Endothelial cell of umbilical vein (primary cell): Measurements from ENCODE around the gene DIP2A. TPM values are rescaled to one million over a fixed set of nuclear protein-coding genes. Genes with fewer than 3 reads are reported as not detected.

Experiments
- BruUV-seq: library from RNA; stranded (reverse); fragments of 400-500 nt; replicated peaks from 2 replicates; lab custom pipeline; 2021; lab: Mats Ljungman, UMichigan
- CTCF ChIA-PET: fragments of 300-600, 350-600 bp; sonication (Branson Sonifier 250); formaldehyde crosslinking; loops from one replicate; lab custom pipeline; 2021; ENCODE audit warnings: antibody characterized with exemption, inconsistent platforms; lab: Charles Lee
- POLR2A ChIA-PET: fragments of 300-600, 350-600 bp; sonication (Branson Sonifier 250); formaldehyde crosslinking; loops from one replicate; lab custom pipeline; 2021; ENCODE audit warnings: antibody characterized with exemption, inconsistent platforms; lab: Charles Lee
- DNase-seq: peaks from one replicate; pipeline ENCODE4 v3.0.0-alpha.2; 2011; ENCODE audit warnings: low read depth, low spot score
- FAIRE-seq: peaks from 2 replicates; lab custom pipeline; 2011; peaks lifted over from hg19 to GRCh38; lab: Jason Lieb, UNC
- H2AFZ ChIP-seq: 2 replicates; pipeline ENCODE4 v1.6.0; 2012; ENCODE audit warnings: low read depth, low read length, control low read depth, inconsistent platforms
- H3K27ac ChIP-seq: 2 replicates; pipeline ENCODE4 v1.5.1; 2011; ENCODE audit warnings: low read depth, mild to moderate bottlenecking, control low read depth, low read length, moderate library complexity; ENCODE audit not compliant: insufficient read depth
- H3K27me3 ChIP-seq, 2 experiments: 2 replicates each; pipeline versions ENCODE4 v1.6.0 to v1.6.1; 2011; ENCODE audit warnings: low read length in 2 of 2, mixed read lengths in 1 of 2; ENCODE audit not compliant: control insufficient read depth in 2 of 2, insufficient read depth in 2 of 2
- H3K36me3 ChIP-seq, 2 experiments: 2 replicates in 1 of 2; 3 replicates in 1 of 2; pipeline ENCODE4 v1.5.1; 2011; ENCODE audit warnings: low read length in 2 of 2, mild to moderate bottlenecking in 1 of 2, moderate library complexity in 1 of 2; ENCODE audit not compliant: control insufficient read depth in 2 of 2, insufficient read depth in 2 of 2; ENCODE audit errors: extremely low read depth in 1 of 2
- H3K4me1 ChIP-seq: 3 replicates; pipeline ENCODE4 v1.5.1; 2011; ENCODE audit warnings: mild to moderate bottlenecking, low read length; ENCODE audit not compliant: control insufficient read depth, insufficient read depth; ENCODE audit errors: extremely low read depth
- H3K4me2 ChIP-seq: 2 replicates; pipeline ENCODE4 v1.6.1; 2011; ENCODE audit warnings: low read length, control low read depth, mixed read lengths; ENCODE audit not compliant: insufficient read depth
- H3K4me3 ChIP-seq, 3 experiments: fragments of 200-600 bp in 1 of 3; sonication (generic), shearing (Covaris generic) in 1 of 3; replicated peaks in 1 of 3; 2 replicates each; pipeline ENCODE4 v1.5.1; 2011 to 2016; ENCODE audit warnings: control low read depth in 3 of 3, low read length in 3 of 3, mild to moderate bottlenecking in 2 of 3, inconsistent platforms in 1 of 3, low read depth in 1 of 3, moderate library complexity in 1 of 3; ENCODE audit not compliant: insufficient read depth in 1 of 3
- H3K79me2 ChIP-seq: 2 replicates; pipeline ENCODE4 v1.6.0; 2012; ENCODE audit warnings: low read length, inconsistent platforms; ENCODE audit not compliant: control insufficient read depth, insufficient read depth
- H3K9ac ChIP-seq: replicated peaks from 2 replicates; pipeline ENCODE3; 2011; ENCODE audit warnings: low read length, control low read depth; ENCODE audit not compliant: insufficient read depth; ENCODE audit errors: extremely low read depth
- H3K9me1 ChIP-seq: replicated peaks from 3 replicates; pipeline ENCODE4 v1.6.0; 2011; ENCODE audit warnings: mild to moderate bottlenecking, low read length; ENCODE audit not compliant: control insufficient read depth, insufficient read depth; ENCODE audit errors: extremely low read depth
- H3K9me3 ChIP-seq: replicated peaks from 2 replicates; pipeline ENCODE4 v1.5.1; 2012; ENCODE audit warnings: low read length, inconsistent platforms; ENCODE audit not compliant: control insufficient read depth, insufficient read depth
- H4K20me1 ChIP-seq: replicated peaks from 2 replicates; pipeline ENCODE3; 2011; ENCODE audit warnings: mild to moderate bottlenecking, low read length; ENCODE audit not compliant: control insufficient read depth, insufficient read depth; ENCODE audit errors: extremely low read depth
- CTCF ChIP-seq, 2 donors: IDR thresholded peaks; 1 replicate in 1 of 2; 2 replicates in 1 of 2; pipeline ENCODE4 v1.5.1; 2011; ENCODE audit warnings: low read length in 2 of 2, mild to moderate bottlenecking in 2 of 2, moderate library complexity in 2 of 2, control low read depth in 1 of 2, inconsistent platforms in 1 of 2, low read depth in 1 of 2; ENCODE audit not compliant: insufficient read depth in 1 of 2; ENCODE audit errors: extremely low read depth in 1 of 2
- EZH2 ChIP-seq: IDR thresholded peaks from 2 replicates; pipeline ENCODE4 v1.6.1; 2012; ENCODE audit warnings: borderline replicate concordance, low read depth, mild to moderate bottlenecking, moderate library complexity, low read length, inconsistent platforms; ENCODE audit not compliant: severe bottlenecking
- FOS ChIP-seq: IDR thresholded peaks from 2 replicates; pipeline ENCODE4 v1.6.1; 2011; ENCODE audit warnings: mild to moderate bottlenecking, low read length, moderate library complexity, borderline replicate concordance; ENCODE audit not compliant: insufficient read depth
- GATA2 ChIP-seq: IDR thresholded peaks from 2 replicates; pipeline ENCODE4 v1.7.0; 2011; ENCODE audit warnings: low read depth, mild to moderate bottlenecking, moderate library complexity, mixed read lengths, low read length; ENCODE audit not compliant: insufficient read length, insufficient read depth
- JUN ChIP-seq: IDR thresholded peaks from 2 replicates; pipeline ENCODE4 v1.6.1; 2011; ENCODE audit warnings: borderline replicate concordance, low read depth; ENCODE audit not compliant: insufficient read length, insufficient read depth
- MYC ChIP-seq: IDR thresholded peaks from one replicate; pipeline ENCODE4 v1.6.1; 2011; ENCODE audit warnings: mild to moderate bottlenecking, low read depth, low read length
- POLR2A ChIP-seq: IDR thresholded peaks from 2 replicates; pipeline ENCODE4 v1.6.1; 2012; ENCODE audit warnings: low read depth, mild to moderate bottlenecking, control low read depth, low read length
- POLR2AphosphoS5 ChIP-seq: IDR thresholded peaks from 2 replicates; pipeline ENCODE4 v1.6.1; 2012; ENCODE audit warnings: low read depth, mild to moderate bottlenecking, control low read depth, low read length, moderate library complexity; ENCODE audit not compliant: insufficient read depth
- dilution Hi-C: fragments of 300-500 bp; cut with MboI; formaldehyde crosslinking; loops from one replicate; pipeline ENCODE4 v1.15.0; 2019; ENCODE audit warnings: low sequenced_read_pairs; ENCODE audit not compliant: extremely low pct_ligation_motif_present
- intact Hi-C: fragments of 100-400 bp; cut with micrococcal nuclease; formaldehyde crosslinking; loops from one replicate; pipeline ENCODE4 v1.10.0; 2022
- polyA plus RNA-seq, 4 experiments: library from polyadenylated mRNA; depleted of rRNA in 3 of 4; stranded (reverse) in 3 of 4; unstranded in 1 of 4; fragments of >200 nt; gene quantifications; 2 replicates each; pipeline versions ENCODE4 v1.2.1 to v1.2.3, GENCODE V29; 2011 to 2012; ENCODE audit warnings: missing spikeins in 1 of 4
- total RNA-seq: library from RNA; stranded (reverse); gene quantifications from 2 replicates; pipeline ENCODE4 v1.2.3, GENCODE V29; 2021
- TF ChIP-seq, protein P1 (sequence below): IDR thresholded peaks from 2 replicates; pipeline ENCODE4 v1.6.1; 2011; ENCODE audit not compliant: insufficient read depth, insufficient read length

The DIP2A gene
- total and polyA plus RNA-seq, 2 donors (not counting 3 experiments of a cell fraction or from before 2014, with no cell fraction given), result 34.5 to 62.1 TPM

GRCh38 chr21:46553993-46554392, 95.3 kb downstream of the DIP2A start:
- Histone ChIP-seq H3K36me3 (peaks cover 18 to 45% of the 10 kb centered on the region in 2 experiments), H2AFZ (no peak overlapping the region), H3K4me1 (peaks cover 1% of the 10 kb centered on the region), H4K20me1 (no peaks in the 10 kb centered on the region), H3K9me3 (no peaks in the 10 kb centered on the region), H3K9me1 (no peaks in the 10 kb centered on the region), H3K4me2 (no peak overlapping the region), H3K4me3 (no peak overlapping the region), H3K27ac (no peak overlapping the region), H3K27me3 (no peaks in the 10 kb centered on the region), H3K79me2 (no peaks in the 10 kb centered on the region), H3K9ac (no peak overlapping the region)
- intact Hi-C loops (no loop called here), dilution Hi-C loops (no loop called here)
- BruUV-seq, result no TSS peak
- DNase-seq, result no peak
- ChIA-PET CTCF (interaction anchor here (1.0 kb wide), 1 partner anchor 86 kb away, joined by 4 read pairs; no protein-coding TSS in a partner anchor), POLR2A (no interaction called here)
- no peak for FAIRE-seq
- no peak for TF ChIP-seq POLR2A
- no peak for TF ChIP-seq FOS
- TF ChIP-seq, protein P1, sequence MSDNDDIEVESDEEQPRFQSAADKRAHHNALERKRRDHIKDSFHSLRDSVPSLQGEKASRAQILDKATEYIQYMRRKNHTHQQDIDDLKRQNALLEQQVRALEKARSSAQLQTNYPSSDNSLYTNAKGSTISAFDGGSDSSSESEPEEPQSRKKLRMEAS, result no peak
- no peak for TF ChIP-seq MYC
- no peak for TF ChIP-seq JUN
- no peak for TF ChIP-seq POLR2AphosphoS5
- TF ChIP-seq GATA2, result no peak
- TF ChIP-seq EZH2, result no peak
- TF ChIP-seq CTCF (IDR thresholded peaks at IDR 0.05; ENCODE audit: extremely low read depth in 1 of 2, insufficient read depth in 1 of 2, low read depth in 1 of 2, low read length in 2 of 2), result no peak
